ENCODE data around the gene RNF222. TPM values are rescaled to one million over a fixed set of nuclear protein-coding genes. Genes with fewer than 3 reads are reported as not detected.

The RNF222 gene, protein sequence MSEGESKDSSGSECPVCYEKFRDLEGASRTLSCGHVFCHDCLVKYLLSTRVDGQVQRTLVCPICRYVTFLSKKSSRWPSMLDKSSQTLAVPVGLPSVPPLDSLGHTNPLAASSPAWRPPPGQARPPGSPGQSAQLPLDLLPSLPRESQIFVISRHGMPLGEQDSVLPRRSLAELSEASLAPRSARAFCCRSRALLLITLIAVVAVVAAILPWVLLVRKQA
- total RNA-seq (2022; extraction: Qiagen RNA extraction), result not detected in 5 replicates

GRCh38 chr17:8397636-8398035 lies at the start of gene RNF222:
Gene RNF222, minus strand, starts transcription at chr17:8397827. Its CDS starts 4,366 bp downstream, at chr17:8393461.

GRCh38 chr17:8435245-8436168 lies 37.9 kb upstream of the RNF222 start, which contains the start of gene NDEL1:
Gene NDEL1, plus strand, starts transcription at chr17:8435884. Its CDS starts 8,388 bp downstream, at chr17:8444272.

DNA sequence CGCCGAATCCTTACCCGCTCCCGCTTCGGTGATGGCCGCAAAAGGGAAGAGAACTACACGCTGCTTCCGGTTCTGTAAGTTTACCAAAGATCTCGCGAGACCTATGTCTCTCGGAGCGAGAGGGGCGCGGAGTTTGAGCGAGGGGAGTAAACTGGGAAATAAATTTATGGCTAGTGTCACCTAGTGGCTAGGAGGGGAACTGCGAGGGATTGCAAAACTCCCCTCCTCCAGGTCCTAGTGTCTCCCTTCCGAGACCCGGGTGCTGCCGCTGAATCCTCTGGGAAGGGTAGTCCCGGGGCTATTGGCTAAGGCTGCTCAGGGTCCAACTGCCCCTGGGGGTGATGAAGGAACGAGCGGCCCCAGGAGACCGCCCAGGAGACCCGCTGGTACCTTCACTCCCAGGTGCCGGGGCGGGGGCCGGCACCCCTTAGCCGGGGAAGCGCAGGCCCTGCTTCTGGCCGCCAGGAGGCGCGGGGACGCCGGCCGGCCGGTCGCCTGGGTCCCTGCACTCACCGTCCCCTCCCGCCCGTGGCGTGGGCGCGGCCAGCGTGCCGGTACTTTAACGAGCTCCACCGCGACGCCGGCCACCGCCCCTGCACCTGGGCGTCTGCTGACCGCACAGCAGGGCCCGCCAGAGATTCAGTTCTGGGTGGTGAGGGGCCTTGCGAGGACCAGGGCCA lies 14.3 kb downstream of the RNF222 start, which contains the start of gene RPL26:
TSS of gene RPL26 (minus strand) at position 51 of the 680 bp plus-strand sequence. CDS start 883 bp downstream, outside the sequence.

DNA sequence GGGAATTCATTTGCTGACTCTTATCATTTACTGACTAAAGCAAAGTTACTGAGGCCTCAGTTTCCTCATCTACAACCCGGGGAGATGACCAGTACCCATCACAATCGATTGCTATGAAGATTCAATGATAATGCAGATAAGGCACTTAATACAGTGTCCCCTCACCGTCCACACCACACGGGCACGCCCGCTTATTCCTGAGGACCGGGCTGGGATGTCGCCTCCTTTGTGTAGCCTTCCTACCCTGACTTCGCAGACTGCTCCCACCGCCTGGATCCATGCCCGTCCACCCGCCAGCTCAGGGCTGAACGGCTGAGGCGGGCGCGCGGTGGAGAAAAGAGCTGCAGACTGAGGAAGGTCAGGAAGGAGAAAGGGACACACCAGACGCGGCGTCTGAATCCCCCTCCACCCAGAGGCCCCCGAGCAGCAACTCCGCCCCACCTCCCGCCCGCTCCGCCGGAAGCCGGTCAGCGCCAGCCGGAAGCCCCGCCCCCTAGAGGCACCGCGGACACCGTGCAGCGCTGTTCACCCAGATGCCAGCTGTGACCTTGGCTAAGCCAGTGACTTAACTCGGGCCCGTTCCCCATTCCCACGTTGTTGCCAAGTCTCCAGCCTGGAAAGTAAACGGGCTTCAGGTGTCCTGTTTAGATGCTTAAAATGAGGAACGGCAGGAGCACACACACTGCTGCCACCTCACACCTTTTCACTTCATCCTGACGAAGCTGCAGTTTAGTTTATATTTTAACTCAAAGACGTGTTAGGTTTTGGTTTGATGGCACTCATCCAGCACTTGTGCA lies 21.2 kb downstream of the RNF222 start, which contains the start of gene KRABD2:
TSS of gene KRABD2 (minus strand) at position 434 of the 797 bp plus-strand sequence.

Other genes with a start within 250 kb of the RNF222 start
- 55.8 to 75.2 TPM (median 61.7 TPM) in 5 replicates for gene PER1, start 245.4 kb downstream of the RNF222 start, total RNA-seq (2022; extraction: Qiagen RNA extraction)
- gene VAMP2, start 234.9 kb downstream of the RNF222 start, total RNA-seq (2022; extraction: Qiagen RNA extraction), result 24.9 to 29.8 TPM (median 27.9 TPM) in 5 replicates
- 17.9 to 22.3 TPM (median 19.2 TPM) in 5 replicates for gene TMEM107, start 221.4 kb downstream of the RNF222 start, total RNA-seq (2022; extraction: Qiagen RNA extraction)
- gene BORCS6, start 207.6 kb downstream of the RNF222 start, total RNA-seq (2022; extraction: Qiagen RNA extraction), result 6.5 to 9.4 TPM (median 8.8 TPM) in 5 replicates
- 140 to 157 TPM (median 146 TPM) in 5 replicates for gene AURKB, start 187.3 kb downstream of the RNF222 start, total RNA-seq (2022; extraction: Qiagen RNA extraction)
- gene CTC1, start 149.8 kb downstream of the RNF222 start, total RNA-seq (2022; extraction: Qiagen RNA extraction), result 9.8 to 17.1 TPM (median 13.9 TPM) in 5 replicates
- 39.9 to 47.3 TPM (median 43.2 TPM) in 5 replicates for gene PFAS, start 148.5 kb downstream of the RNF222 start, total RNA-seq (2022; extraction: Qiagen RNA extraction)
- 35.6 to 48.3 TPM (median 43.8 TPM) in 5 replicates for gene RANGRF, start 109.2 kb downstream of the RNF222 start, total RNA-seq (2022; extraction: Qiagen RNA extraction)
- gene SLC25A35, start 102.4 kb downstream of the RNF222 start, total RNA-seq (2022; extraction: Qiagen RNA extraction), result 5.8 to 8.2 TPM (median 7.7 TPM) in 5 replicates
- not detected in 5 replicates for gene ARHGEF15, start 87.6 kb downstream of the RNF222 start, total RNA-seq (2022; extraction: Qiagen RNA extraction)
- gene ODF4, start 58.0 kb downstream of the RNF222 start, total RNA-seq (2022; extraction: Qiagen RNA extraction), result not detected in 5 replicates
- gene RPL26, start 14.6 kb downstream of the RNF222 start, total RNA-seq (2022; extraction: Qiagen RNA extraction), result 3,612 to 4,092 TPM (median 3,668 TPM) in 5 replicates
- gene NDEL1, start 38.1 kb upstream of the RNF222 start, total RNA-seq (2022; extraction: Qiagen RNA extraction), result 59.1 to 74.8 TPM (median 64.9 TPM) in 5 replicates
- 17.9 to 24.0 TPM (median 20.3 TPM) in 5 replicates for gene MYH10, start 232.9 kb upstream of the RNF222 start, total RNA-seq (2022; extraction: Qiagen RNA extraction)